IMR-90 (cell line): ENCODE data around the gene RASSF9. TPM values are rescaled to one million over a fixed set of nuclear protein-coding genes. Genes with fewer than 3 reads are reported as not detected.

Source experiments
- ATAC-seq: fragments of 200-7000 bp; cut with Tn5 transposase; 2 replicates; pipeline ENCODE4 v1.9.1; 2020; ENCODE audit warnings: low read depth, mild to moderate bottlenecking, moderate library complexity
- BruUV-seq: library from RNA; stranded (reverse); fragments of 400-500 nt; replicated peaks from 2 replicates; lab custom pipeline; 2021; lab: Mats Ljungman, UMichigan
- CTCF ChIA-PET: fragments of 300-600 bp; formaldehyde crosslinking; extraction: SDS; loops from one replicate; lab custom pipeline; 2021; ENCODE audit warnings: antibody characterized with exemption; lab: Yijun Ruan, JAX
- POLR2A ChIA-PET: fragments of 300-600 bp; sonication (Branson Sonifier 250); formaldehyde crosslinking; loops from one replicate; lab custom pipeline; 2022; ENCODE audit warnings: antibody characterized with exemption; ENCODE audit not compliant: unreplicated experiment; lab: Charles Lee
- DNase-seq: peaks from one replicate; pipeline ENCODE4 v3.0.0; 2013
- H2AFZ ChIP-seq: replicated peaks from 2 replicates; pipeline ENCODE3; 2013; ENCODE audit warnings: low read length, mild to moderate bottlenecking; ENCODE audit not compliant: poor library complexity
- H2AK5ac ChIP-seq: 2 replicates; pipeline ENCODE4 v1.6.1; 2013; ENCODE audit warnings: low read depth, low read length, inconsistent platforms
- H2AK9ac ChIP-seq: replicated peaks from 2 replicates; pipeline ENCODE3; 2013; ENCODE audit warnings: mild to moderate bottlenecking, low read depth, low read length, moderate library complexity; ENCODE audit not compliant: poor library complexity
- H2BK120ac ChIP-seq: 2 replicates; pipeline ENCODE4 v1.6.1; 2013; ENCODE audit warnings: low read depth, low read length, inconsistent platforms
- H2BK15ac ChIP-seq: 3 replicates; pipeline ENCODE4 v1.6.1; 2013; ENCODE audit warnings: low read depth, low read length, inconsistent platforms
- H2BK20ac ChIP-seq: 2 replicates; pipeline ENCODE4 v1.6.1; 2013; ENCODE audit warnings: low read depth, mild to moderate bottlenecking, inconsistent platforms, low read length, moderate library complexity
- H2BK5ac ChIP-seq: 2 replicates; pipeline ENCODE4 v1.6.1; 2013; ENCODE audit warnings: mild to moderate bottlenecking, low read depth, low read length, inconsistent platforms; ENCODE audit not compliant: poor library complexity, severe bottlenecking
- H3K14ac ChIP-seq: replicated peaks from 2 replicates; pipeline ENCODE4 v1.6.1; 2013; ENCODE audit warnings: low read depth, low read length, inconsistent platforms
- H3K18ac ChIP-seq: 2 replicates; pipeline ENCODE4 v1.6.1; 2013; ENCODE audit warnings: low read depth, low read length, control low read depth
- H3K23ac ChIP-seq: 2 replicates; pipeline ENCODE4 v1.6.1; 2013; ENCODE audit warnings: low read depth, low read length, inconsistent platforms
- H3K27ac ChIP-seq: 2 replicates; pipeline ENCODE4 v1.5.1; 2013; ENCODE audit warnings: mild to moderate bottlenecking, control low read depth, low read length; ENCODE audit not compliant: insufficient read depth
- H3K27me3 ChIP-seq: 2 replicates; pipeline ENCODE4 v1.6.1; 2013; ENCODE audit warnings: low read length; ENCODE audit not compliant: control insufficient read depth, insufficient read depth
- H3K36me3 ChIP-seq: 2 replicates; pipeline ENCODE4 v1.6.1; 2013; ENCODE audit warnings: low read length, mixed read lengths; ENCODE audit not compliant: control insufficient read depth, insufficient read depth
- H3K4ac ChIP-seq: 2 replicates; pipeline ENCODE4 v1.6.1; 2013; ENCODE audit warnings: low read depth, low read length, inconsistent platforms
- H3K4me1 ChIP-seq: 2 replicates; pipeline ENCODE4 v1.6.1; 2013; ENCODE audit warnings: low read length, mixed read lengths; ENCODE audit not compliant: control insufficient read depth, insufficient read depth
- H3K4me2 ChIP-seq: 2 replicates; pipeline ENCODE4 v1.6.1; 2013; ENCODE audit warnings: low read depth, mild to moderate bottlenecking, control low read depth, low read length, moderate library complexity
- H3K4me3 ChIP-seq: 2 replicates; pipeline ENCODE4 v1.5.1; 2013; ENCODE audit warnings: low read depth, mild to moderate bottlenecking, control low read depth, low read length, moderate library complexity; ENCODE audit not compliant: insufficient read depth
- H3K56ac ChIP-seq: 2 replicates; pipeline ENCODE4 v1.6.1; 2013; ENCODE audit warnings: low read length, inconsistent platforms; ENCODE audit not compliant: insufficient read depth; ENCODE audit errors: extremely low read depth
- H3K79me1 ChIP-seq, 2 experiments: 2 replicates each; pipeline ENCODE4 v1.6.1; 2013; ENCODE audit warnings: low read length in 2 of 2, inconsistent platforms in 1 of 2, low read depth in 1 of 2
- H3K9ac ChIP-seq: 2 replicates; pipeline ENCODE4 v1.6.1; 2013; ENCODE audit warnings: low read depth, low read length, control low read depth
- H3K9me1 ChIP-seq: 2 replicates; pipeline ENCODE4 v1.6.1; 2013; ENCODE audit warnings: low read length, inconsistent platforms; ENCODE audit not compliant: insufficient read depth
- H3K9me3 ChIP-seq: 2 replicates; pipeline ENCODE4 v1.6.1; 2013; ENCODE audit warnings: low read length; ENCODE audit not compliant: control insufficient read depth, insufficient read depth
- H4K20me1 ChIP-seq: 2 replicates; pipeline ENCODE4 v1.6.1; 2013; ENCODE audit warnings: low read length, inconsistent platforms; ENCODE audit not compliant: insufficient read depth
- H4K5ac ChIP-seq: 2 replicates; pipeline ENCODE4 v1.6.1; 2013; ENCODE audit warnings: mild to moderate bottlenecking, low read depth, low read length, control low read depth
- H4K8ac ChIP-seq, 2 experiments: 2 replicates each; pipeline ENCODE4 v1.6.1; 2013; ENCODE audit warnings: low read depth in 2 of 2, low read length in 2 of 2, control low read depth in 1 of 2, inconsistent platforms in 1 of 2
- H4K91ac ChIP-seq: 2 replicates; pipeline ENCODE4 v1.6.1; 2013; ENCODE audit warnings: low read depth, low read length, inconsistent platforms; ENCODE audit not compliant: insufficient read depth
- CEBPB ChIP-seq: IDR thresholded peaks from 2 replicates; pipeline ENCODE4 v1.6.1; 2012; ENCODE audit warnings: low read depth, low read length, improper control_type of control experiment
- CTCF ChIP-seq: conservative IDR thresholded peaks from 2 replicates; pipeline ENCODE4 v1.5.1; 2012; ENCODE audit warnings: mild to moderate bottlenecking, low read depth, low read length, improper control_type of control experiment
- ELK1 ChIP-seq: fragments of 150-350 bp; IDR thresholded peaks from 2 replicates; pipeline ENCODE4 v1.6.1; 2016; ENCODE audit warnings: low read depth, mild to moderate bottlenecking, low read length, moderate library complexity, borderline replicate concordance
- MAZ ChIP-seq: IDR thresholded peaks from 2 replicates; pipeline ENCODE4 v1.6.1; 2012; ENCODE audit warnings: low read depth, mild to moderate bottlenecking, low read length, improper control_type of control experiment, moderate library complexity, borderline replicate concordance
- NFE2L2 ChIP-seq: fragments of 150-350 bp; IDR thresholded peaks from 2 replicates; pipeline ENCODE4 v1.6.1; 2016; ENCODE audit warnings: low read depth, mild to moderate bottlenecking, low read length
- POLR2A ChIP-seq: IDR thresholded peaks from 2 replicates; pipeline ENCODE4 v1.6.1; 2012; ENCODE audit warnings: mild to moderate bottlenecking, low read depth, low read length
- RCOR1 ChIP-seq: IDR thresholded peaks from 2 replicates; pipeline ENCODE4 v1.6.1; 2012; ENCODE audit warnings: mild to moderate bottlenecking, low read length, improper control_type of control experiment; ENCODE audit not compliant: insufficient replicate concordance
- SMC3 ChIP-seq: fragments of 150-350 bp; IDR thresholded peaks from 2 replicates; pipeline ENCODE4 v1.6.1; 2016; ENCODE audit warnings: low read depth, mild to moderate bottlenecking, antibody characterized with exemption, low read length, moderate library complexity
- dilution Hi-C: fragments of 300-500 bp; cut with HindIII; formaldehyde crosslinking; loops from one replicate; pipeline ENCODE4 v1.14.3; 2018; ENCODE audit warnings: low sequenced_read_pairs; ENCODE audit not compliant: unreplicated experiment
- in situ Hi-C: fragments of 300-500 bp; cut with MboI; formaldehyde crosslinking; loops from 3 replicates; pipeline ENCODE4 v1.14.3; 2019; ENCODE audit warnings: low sequenced_read_pairs, inconsistent platforms, mixed read lengths
- intact Hi-C: fragments of 100-400 bp; cut with micrococcal nuclease; formaldehyde crosslinking; loops from 2 replicates; pipeline ENCODE4 v1.10.0; 2022
- polyA plus RNA-seq, 3 experiments: library from polyadenylated mRNA; depleted of rRNA; stranded (reverse); fragments of >200 nt; gene quantifications; 2 replicates each; pipeline ENCODE4 v1.2.3, GENCODE V29; 2012; ENCODE audit warnings: low replicate concordance in 1 of 3
- total RNA-seq: library from RNA; depleted of rRNA; stranded (reverse); fragments of >200 nt; gene quantifications from 2 replicates; pipeline ENCODE4 v1.2.3, GENCODE V29; 2012

Gene RASSF9
- total and polyA plus RNA-seq, 2 of the 4 experiments (the other 2 are of a cell fraction), result 0.09 to 0.18 TPM

- Histone ChIP-seq H3K27ac (no peak overlapping the region), H4K91ac (no peak overlapping the region), H3K4me2 (no peak overlapping the region), H3K36me3 (no peaks in the 10 kb centered on the region), H3K4me3 (no peak overlapping the region), H2AK9ac (no peak overlapping the region), H2BK120ac (no peak overlapping the region), H3K9me1 (no peaks in the 10 kb centered on the region), H3K23ac (no peak overlapping the region), H4K20me1 (no peaks in the 10 kb centered on the region), H3K4ac (no peak overlapping the region), H2AFZ (no peak overlapping the region), H2BK5ac (no peak overlapping the region), H3K56ac (no peak overlapping the region), H3K18ac (no peak overlapping the region), H2AK5ac (no peak overlapping the region), H4K8ac (no peak overlapping the region), H4K5ac (no peak overlapping the region), H2BK15ac (no peak overlapping the region), H3K9me3 (no peaks in the 10 kb centered on the region), H3K79me1 (no peaks in the 10 kb centered on the region), H2BK20ac (no peak overlapping the region), H3K14ac (no peak overlapping the region), H3K27me3 (no peaks in the 10 kb centered on the region), H3K9ac (no peak overlapping the region), H3K4me1 (no peaks in the 10 kb centered on the region)
- in situ Hi-C loops, result no loop called here
- intact Hi-C loops, result no loop called here
- TF ChIP-seq NFE2L2 (no peak), POLR2A (no peak), MAZ (no peak), CTCF (no peak), ELK1 (no peak), SMC3 (no peak), RCOR1 (no peak), CEBPB (no peak)
- dilution Hi-C loops, result no loop called here
- ChIA-PET CTCF (no interaction called here), POLR2A (no interaction called here)
- ATAC-seq (no peak), DNase-seq (no peak)
- BruUV-seq, result no TSS peak
These were observed 26.7 kb downstream of the RASSF9 start for GRCh38 chr12:85809500-85809899.
